Measurements from ENCODE around the gene IQGAP3.

Gene IQGAP3

DNA sequence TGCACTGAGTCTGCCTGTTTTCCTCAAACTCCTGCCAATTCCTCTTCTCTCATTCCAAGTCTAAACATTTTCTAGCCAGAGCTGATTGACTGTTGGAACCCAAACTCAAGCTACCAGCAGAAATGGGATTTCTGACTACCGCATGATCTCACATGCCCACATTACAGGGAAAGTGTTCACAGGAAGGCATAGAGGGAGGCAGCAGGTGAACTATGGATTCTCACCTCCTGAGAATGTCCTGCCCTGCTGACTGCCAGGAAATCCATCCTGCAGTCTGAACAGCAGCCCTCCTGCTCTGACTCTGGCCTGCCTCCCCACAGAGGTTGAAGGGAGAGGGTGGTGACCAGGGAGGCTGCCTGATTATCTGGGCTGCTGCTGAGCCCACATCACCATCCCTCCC is 22.5 kb downstream of the IQGAP3 start:
- in situ Hi-C loops (cut with MboI; ENCODE audit: low pct_unique_long_range_greater_than_20kb, low sequenced_read_pairs), result no loop called here
- no peak for DNase-seq

- in situ Hi-C loops (cut with MboI; ENCODE audit: low pct_unique_long_range_greater_than_20kb, low sequenced_read_pairs), result no loop called here
- DNase-seq, result no peak
These were observed 23.0 kb downstream of the IQGAP3 start for GRCh38 chr1:156549390-156549789.

GRCh38 chr1:156547982-156548381 is 24.4 kb downstream of the IQGAP3 start:
- no peak for DNase-seq
- in situ Hi-C loops (cut with MboI; ENCODE audit: low pct_unique_long_range_greater_than_20kb, low sequenced_read_pairs), result no loop called here

DNA sequence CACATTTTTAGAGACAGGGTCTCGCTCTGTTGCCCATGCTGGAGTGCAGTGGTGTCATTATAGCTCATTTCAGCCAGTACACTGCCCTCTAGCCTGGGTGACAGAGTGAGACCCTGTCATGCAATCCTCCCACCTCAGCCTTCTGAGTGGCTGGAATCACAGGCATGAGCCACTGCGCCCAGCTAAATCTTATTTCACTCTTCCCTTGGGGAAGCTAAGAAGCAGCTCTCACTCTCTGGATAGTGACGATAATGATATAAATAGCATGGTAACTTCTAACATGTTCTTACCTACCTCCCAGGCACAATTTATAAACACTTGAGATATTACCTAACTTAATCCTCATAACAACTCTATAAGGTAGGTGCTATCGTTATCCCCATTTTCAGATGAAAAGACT is 24.9 kb downstream of the IQGAP3 start:
- in situ Hi-C loops (cut with MboI; ENCODE audit: low pct_unique_long_range_greater_than_20kb, low sequenced_read_pairs), result no loop called here
- DNase-seq, result no peak

DNA sequence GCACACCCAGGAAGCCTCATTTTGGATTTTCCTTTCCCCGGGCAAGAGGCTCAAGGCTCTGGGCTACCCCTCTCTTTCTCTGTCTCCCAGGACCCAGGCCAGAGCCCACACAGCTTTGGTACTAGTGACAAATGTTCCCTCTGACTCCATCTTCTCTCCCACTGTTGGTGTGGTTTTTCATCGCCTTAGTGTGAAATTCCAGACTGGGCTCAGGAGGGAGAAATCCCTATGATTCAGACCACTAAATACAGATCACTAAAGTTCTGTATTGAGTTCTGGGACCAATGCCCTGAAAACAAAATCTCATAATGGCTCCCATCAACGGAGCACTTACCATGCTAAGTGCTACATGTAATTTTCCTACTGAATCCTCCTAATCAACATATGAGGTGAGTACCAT is 26.1 kb downstream of the IQGAP3 start:
- in situ Hi-C loops (cut with MboI; ENCODE audit: low pct_unique_long_range_greater_than_20kb, low sequenced_read_pairs), result no loop called here
- no peak for DNase-seq

DNA sequence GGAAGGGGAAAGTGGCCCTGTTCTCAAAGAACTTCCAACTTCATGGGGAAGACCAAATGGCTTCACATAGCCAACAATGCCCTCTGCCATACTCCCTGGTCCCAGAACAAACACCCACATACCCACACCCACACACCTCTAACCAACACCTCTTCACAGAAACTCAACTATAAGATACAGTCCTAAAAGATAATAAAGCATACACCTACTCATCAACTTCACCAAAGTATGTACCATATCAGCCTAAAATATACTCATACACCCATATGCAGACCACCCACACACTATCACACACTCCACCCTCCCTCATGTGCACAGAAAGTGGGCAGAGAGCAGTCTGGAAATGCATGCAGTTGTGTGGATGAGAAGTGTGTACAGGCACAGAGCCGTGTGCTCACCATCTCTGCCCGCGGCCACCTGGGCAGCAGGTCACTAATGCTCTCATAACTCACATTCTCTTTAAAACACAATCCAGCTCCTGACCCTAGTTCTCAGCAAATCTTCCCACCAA is 27.7 kb downstream of the IQGAP3 start:
- in situ Hi-C loops (cut with MboI; ENCODE audit: low pct_unique_long_range_greater_than_20kb, low sequenced_read_pairs), result no loop called here
- no peak for DNase-seq

DNA sequence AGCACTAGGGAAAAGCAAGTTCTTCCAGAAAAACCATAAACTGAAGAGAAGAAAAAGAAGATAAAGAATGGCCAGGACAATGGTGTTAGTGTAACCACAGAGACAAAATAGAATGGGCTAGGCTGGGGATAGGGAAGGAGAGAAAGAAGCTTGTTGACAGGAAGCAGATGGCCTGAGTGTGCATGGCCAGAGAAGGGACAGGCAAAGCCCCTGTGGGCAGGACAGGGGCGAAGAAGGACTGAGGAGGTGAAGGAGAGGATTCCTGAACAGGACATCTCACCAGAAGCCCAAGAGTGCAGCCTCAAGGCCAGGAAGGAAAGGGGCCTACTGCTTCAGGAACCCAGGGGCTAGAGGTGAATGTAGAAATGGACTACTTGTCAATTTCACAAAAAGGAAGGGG is 29.3 kb downstream of the IQGAP3 start:
- in situ Hi-C loops (cut with MboI; ENCODE audit: low pct_unique_long_range_greater_than_20kb, low sequenced_read_pairs), result no loop called here
- DNase-seq, result no peak

DNA sequence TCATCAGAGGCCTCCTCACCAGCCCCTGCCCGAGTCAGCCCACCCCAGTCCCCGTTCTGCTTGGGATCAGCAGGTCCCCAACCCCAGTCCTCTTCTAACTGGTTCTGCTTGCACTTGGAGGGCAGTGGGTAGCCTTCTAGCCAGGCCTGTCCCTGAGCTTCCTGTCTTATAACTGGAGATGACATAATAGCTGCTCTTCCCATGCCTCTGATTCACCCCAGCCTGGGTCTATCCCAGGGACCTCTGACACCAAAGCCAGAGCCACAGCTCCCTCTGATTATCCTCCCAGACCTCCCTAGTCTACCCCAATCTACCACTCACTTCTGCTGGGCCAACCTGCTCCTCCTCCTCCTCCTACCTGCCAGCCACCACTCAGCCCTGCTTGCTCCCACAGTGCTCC is 31.4 kb downstream of the IQGAP3 start:
- in situ Hi-C loops (cut with MboI; ENCODE audit: low pct_unique_long_range_greater_than_20kb, low sequenced_read_pairs), result no loop called here

DNA sequence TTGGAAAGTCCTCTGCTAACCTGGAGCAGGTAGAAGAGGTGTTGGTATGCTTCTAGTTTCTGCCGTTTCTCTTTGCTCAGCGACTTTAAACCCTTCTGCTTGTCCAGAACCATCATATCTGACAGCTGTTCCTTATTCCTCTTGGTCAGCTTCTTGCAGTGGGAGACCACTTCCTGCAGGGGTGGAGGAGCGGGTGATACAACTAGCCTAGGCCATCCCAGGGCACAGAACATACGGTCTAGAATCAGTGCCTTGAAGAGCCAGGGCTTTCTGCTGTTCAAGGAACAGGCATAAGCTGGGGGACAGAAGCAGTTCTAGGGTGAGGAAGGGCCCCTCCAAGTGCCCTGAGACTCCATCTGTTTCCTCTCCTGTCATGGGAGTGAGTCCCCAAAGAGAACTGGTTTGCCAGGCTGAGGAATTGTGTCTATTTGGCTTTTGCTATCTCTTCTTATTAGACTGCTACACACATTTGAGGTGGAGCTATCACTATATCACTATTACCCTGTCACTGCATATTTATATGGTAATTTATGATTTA is 32.5 kb downstream of the IQGAP3 start:
- in situ Hi-C loops (cut with MboI; ENCODE audit: low pct_unique_long_range_greater_than_20kb, low sequenced_read_pairs), result no loop called here
- no peak for DNase-seq

More for the DNA sequence above, 31.4 kb downstream of the IQGAP3 start:
- no peak for DNase-seq

DNA sequence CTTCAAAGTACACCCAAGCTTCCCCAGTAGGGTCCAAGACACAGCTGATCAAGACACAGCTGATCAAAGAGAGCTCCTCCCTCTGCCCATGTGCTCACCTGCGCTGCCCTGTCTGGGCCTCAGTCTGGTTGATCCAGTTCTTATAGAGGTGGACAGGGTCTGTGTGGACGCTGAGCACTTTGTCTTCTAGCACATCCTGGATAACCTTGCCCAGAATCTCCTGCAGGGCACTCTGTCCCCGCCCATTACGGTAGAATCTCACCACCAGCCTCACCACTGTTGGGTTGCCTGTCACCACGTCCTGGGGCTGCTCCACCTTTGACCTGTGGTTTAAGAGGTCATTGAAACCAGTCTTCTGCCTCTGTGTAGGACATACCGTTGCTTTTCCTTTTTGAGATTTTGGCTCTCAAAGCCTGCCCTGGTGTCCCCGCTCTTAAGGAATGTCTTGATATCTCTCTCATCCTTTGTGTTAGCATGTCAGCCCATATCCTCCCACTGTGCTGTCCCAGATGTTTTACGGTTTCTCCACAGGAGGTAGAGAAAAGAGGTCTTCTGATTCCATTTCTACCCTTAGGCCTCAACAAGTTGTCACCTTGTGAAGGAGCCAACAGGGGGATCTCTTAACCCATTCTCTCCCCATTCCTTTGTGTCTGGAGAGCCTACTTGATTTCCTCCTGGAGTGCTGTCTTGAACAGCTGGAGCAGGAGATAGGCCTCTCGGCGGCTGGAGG is 33.5 kb downstream of the IQGAP3 start:
- no peak for DNase-seq
- in situ Hi-C loops (cut with MboI; ENCODE audit: low pct_unique_long_range_greater_than_20kb, low sequenced_read_pairs), result no loop called here

DNA sequence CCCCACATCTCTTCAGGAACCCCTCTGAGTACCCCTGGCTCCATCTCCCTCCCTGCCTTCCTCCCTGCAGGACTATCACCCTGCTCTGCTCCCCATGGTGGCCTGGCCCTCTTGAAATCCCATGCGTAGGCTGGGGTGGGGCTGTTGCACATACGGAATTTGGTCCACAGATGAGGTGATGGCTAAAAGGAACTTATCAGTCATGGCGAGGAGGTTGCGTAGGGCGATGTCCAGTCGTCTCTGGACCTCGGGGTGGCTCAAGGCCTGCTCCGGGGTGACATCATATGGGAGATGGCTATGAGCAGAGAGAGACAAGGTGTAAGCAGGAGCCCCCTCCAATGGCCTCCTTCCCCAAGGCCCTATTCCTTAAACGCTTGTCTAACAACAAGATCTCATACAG is 35.3 kb downstream of the IQGAP3 start:
- DNase-seq, result no peak
- in situ Hi-C loops (cut with MboI; ENCODE audit: low pct_unique_long_range_greater_than_20kb, low sequenced_read_pairs), result no loop called here

- in situ Hi-C loops (cut with MboI; ENCODE audit: low pct_unique_long_range_greater_than_20kb, low sequenced_read_pairs), result no loop called here
These were observed 37.8 kb downstream of the IQGAP3 start for GRCh38 chr1:156534424-156535060.

DNA sequence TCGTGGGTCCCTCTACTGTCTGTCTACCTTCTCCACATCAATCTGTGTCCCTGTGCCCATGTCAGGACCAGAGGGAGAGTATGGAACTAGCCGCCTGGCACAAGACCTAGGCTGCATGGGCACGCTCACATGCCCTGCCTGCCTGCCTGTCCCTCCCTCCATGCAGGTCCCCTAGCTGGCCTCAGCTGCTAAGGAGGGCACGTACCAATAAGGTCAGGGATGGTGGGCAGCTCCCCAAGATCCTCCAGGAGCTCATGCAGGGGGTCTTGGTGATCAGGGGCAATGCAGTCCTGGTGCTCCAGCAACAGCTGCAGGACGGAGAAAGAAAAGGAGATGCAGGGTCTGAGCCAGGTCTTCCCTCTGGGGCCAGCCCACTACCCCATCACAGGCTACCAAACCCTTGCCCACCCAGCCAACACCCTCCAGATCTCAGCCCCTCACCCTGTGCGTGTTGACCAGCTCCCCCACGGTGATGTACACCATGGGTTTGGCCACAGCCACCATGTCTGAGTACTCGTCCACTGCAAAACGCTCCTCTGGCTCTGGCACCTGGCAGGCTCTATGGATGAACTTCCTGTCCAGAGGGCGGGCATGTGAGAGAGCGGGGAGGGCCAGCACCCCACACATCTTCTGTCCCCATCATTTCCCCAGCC is 38.7 kb downstream of the IQGAP3 start:
- in situ Hi-C loops (cut with MboI; ENCODE audit: low pct_unique_long_range_greater_than_20kb, low sequenced_read_pairs), result no loop called here
- no peak for DNase-seq

More at GRCh38 chr1:156534424-156535060, 37.8 kb downstream of the IQGAP3 start:
- DNase-seq, result no peak

GRCh38 chr1:156532374-156532773 is 40.0 kb downstream of the IQGAP3 start:
- no peak for DNase-seq
- in situ Hi-C loops (cut with MboI; ENCODE audit: low pct_unique_long_range_greater_than_20kb, low sequenced_read_pairs), result no loop called here

DNA sequence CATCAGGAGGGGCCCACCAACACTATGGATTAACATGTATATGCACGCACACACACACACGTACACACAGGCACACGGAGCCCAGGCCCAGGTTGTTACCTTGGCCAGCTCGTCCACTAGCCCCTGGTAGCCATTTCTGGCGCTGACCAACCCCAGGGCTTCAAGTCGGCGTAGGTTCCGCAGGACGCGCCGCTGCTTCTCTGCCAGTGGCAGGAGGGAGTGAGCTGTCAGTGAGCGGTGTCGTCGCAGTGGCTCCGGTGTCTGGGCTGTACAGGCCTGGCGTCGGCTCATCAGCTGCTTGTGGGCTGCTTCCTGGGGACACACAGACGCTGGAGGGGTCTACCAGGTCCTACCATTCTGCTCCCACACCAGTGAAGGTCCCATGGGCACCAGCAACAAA is 42.4 kb downstream of the IQGAP3 start:
- in situ Hi-C loops (cut with MboI; ENCODE audit: low pct_unique_long_range_greater_than_20kb, low sequenced_read_pairs), result no loop called here

GRCh38 chr1:156528875-156529425 is 43.4 kb downstream of the IQGAP3 start:
- DNase-seq, result no peak
- in situ Hi-C loops (cut with MboI; ENCODE audit: low pct_unique_long_range_greater_than_20kb, low sequenced_read_pairs), result no loop called here

More for the DNA sequence above, 42.4 kb downstream of the IQGAP3 start:
- no peak for DNase-seq

GRCh38 chr1:156528231-156528630 is 44.1 kb downstream of the IQGAP3 start:
- in situ Hi-C loops (cut with MboI; ENCODE audit: low pct_unique_long_range_greater_than_20kb, low sequenced_read_pairs), result no loop called here
- no peak for DNase-seq

DNA sequence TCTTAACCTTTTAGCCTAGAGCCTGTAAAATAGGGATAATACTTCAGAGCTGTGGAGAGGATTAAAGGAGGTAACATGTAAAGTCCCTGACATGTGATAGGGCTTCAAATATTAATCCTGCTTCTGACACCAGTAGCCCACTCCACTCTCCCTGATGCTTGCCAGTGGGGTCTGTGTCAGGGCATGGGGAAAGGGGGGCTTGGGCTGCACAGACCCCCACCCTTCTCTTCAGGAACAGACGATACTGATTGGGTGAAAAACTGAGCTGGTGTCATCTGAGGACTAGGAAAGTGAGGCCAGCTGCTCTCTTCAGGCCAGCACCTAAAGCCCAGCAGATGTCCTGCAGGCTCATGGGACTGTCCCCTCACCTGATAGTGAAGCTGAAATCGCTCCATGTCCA is 44.8 kb downstream of the IQGAP3 start:
- in situ Hi-C loops (cut with MboI; ENCODE audit: low pct_unique_long_range_greater_than_20kb, low sequenced_read_pairs), result no loop called here
- DNase-seq, result no peak

DNA sequence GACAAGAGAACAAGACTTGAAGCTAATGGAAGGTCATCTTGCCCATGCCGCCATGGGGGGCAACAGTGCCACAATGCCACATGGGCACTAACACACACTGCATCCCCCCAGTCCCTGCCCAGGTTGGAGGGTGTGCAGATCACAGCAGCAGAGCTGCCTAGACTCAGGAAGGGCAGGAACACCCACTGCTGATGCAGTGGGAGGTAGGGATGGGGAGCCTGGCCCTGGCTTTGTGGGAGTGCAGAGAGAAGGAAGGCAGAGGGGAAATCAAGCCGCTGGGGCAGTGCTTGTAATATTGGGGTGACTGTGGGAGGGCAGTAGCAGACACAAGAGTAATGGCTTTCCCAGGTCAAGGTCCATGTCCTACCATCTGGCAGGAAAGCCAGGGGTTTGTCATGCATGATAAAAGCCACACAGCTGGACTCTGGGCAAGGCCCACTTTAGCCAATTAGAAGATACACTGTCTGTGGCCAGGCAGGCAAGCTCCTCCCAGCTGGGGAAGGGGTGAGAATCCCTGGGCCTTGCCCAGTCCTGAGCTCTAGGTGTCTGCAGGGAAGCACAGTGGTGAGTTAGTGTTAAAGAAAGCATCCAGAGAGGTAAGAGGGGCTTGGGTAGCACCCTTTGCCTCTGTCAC is 46.4 kb downstream of the IQGAP3 start:
- in situ Hi-C loops (cut with MboI; ENCODE audit: low pct_unique_long_range_greater_than_20kb, low sequenced_read_pairs), result no loop called here
- no peak for DNase-seq
